GM18909 (cell line): Measurements from ENCODE around the gene ZFAND3.
A peak's percentile ranks its signal among the peaks of the same experiment; 100 is the strongest.
"Not testable (repeated sequence)": the region's sequence is repeated elsewhere in the genome, so short reads cannot be mapped to it uniquely, and the experiment has no call there.

Experiments used
- ATAC-seq: cut with Tn5 transposase; IDR thresholded peaks from one replicate; pipeline ENCODE4 v1.9.1; 2021; ENCODE audit warnings: mild to moderate bottlenecking; ENCODE audit not compliant: unreplicated experiment, poor library complexity

ZFAND3 gene

GRCh38 chr6:37926661-37927060, 107.1 kb downstream of the ZFAND3 start:
- no peak for ATAC-seq

- no peak for ATAC-seq
Observed at GRCh38 chr6:37928217-37928616, 108.7 kb downstream of the ZFAND3 start.

- ATAC-seq = no peak
Observed at GRCh38 chr6:37930288-37930971, 110.9 kb downstream of the ZFAND3 start.

- ATAC-seq = no peak
Observed at GRCh38 chr6:37931066-37931465, 111.5 kb downstream of the ZFAND3 start.

GRCh38 chr6:37934276-37934675, 114.7 kb downstream of the ZFAND3 start:
- no peak for ATAC-seq

GRCh38 chr6:37936150-37936549, 116.6 kb downstream of the ZFAND3 start:
- ATAC-seq = no peak

GRCh38 chr6:37936906-37937305, 117.4 kb downstream of the ZFAND3 start:
- no peak for ATAC-seq

- no peak for ATAC-seq
Observed at GRCh38 chr6:37938909-37939308, 119.4 kb downstream of the ZFAND3 start.

GRCh38 chr6:37940074-37940847, 120.7 kb downstream of the ZFAND3 start:
- no peak for ATAC-seq

GRCh38 chr6:37941871-37942270, 122.3 kb downstream of the ZFAND3 start:
- no peak for ATAC-seq

- ATAC-seq = peak; percentile 50
Observed at GRCh38 chr6:37942606-37943376, 123.3 kb downstream of the ZFAND3 start.

GRCh38 chr6:37943436-37944058, 124.0 kb downstream of the ZFAND3 start:
- ATAC-seq = peak; percentile 47

GRCh38 chr6:37946057-37946456, 126.5 kb downstream of the ZFAND3 start:
- no peak for ATAC-seq

GRCh38 chr6:37947468-37947867, 127.9 kb downstream of the ZFAND3 start:
- ATAC-seq = no peak

- not testable (repeated sequence) for ATAC-seq
Observed at GRCh38 chr6:37948584-37948983, 129.1 kb downstream of the ZFAND3 start.

- ATAC-seq = no peak
Observed at GRCh38 chr6:37952027-37952426, 132.5 kb downstream of the ZFAND3 start.

GRCh38 chr6:37954791-37955190, 135.3 kb downstream of the ZFAND3 start:
- no peak for ATAC-seq

- no peak for ATAC-seq
Observed at GRCh38 chr6:37956711-37957275, 137.3 kb downstream of the ZFAND3 start.

- ATAC-seq = no peak
Observed at GRCh38 chr6:37959061-37959460, 139.5 kb downstream of the ZFAND3 start.
